Muscle layer of colon (tissue), 2 donors: ENCODE results near the gene YWHAE.
"Not testable (repeated sequence)": the region's sequence is repeated elsewhere in the genome, so short reads cannot be mapped to it uniquely, and the experiment has no call there.

Experiments used
- H3K27ac ChIP-seq: one replicate; pipeline ENCODE4 v1.7.0; 2013; ENCODE audit warnings: low read depth, mild to moderate bottlenecking, low read length, moderate library complexity
- H3K27me3 ChIP-seq, 2 donors: one replicate each; pipeline ENCODE4 v1.7.0; 2013; ENCODE audit warnings: low read length in 2 of 2, mild to moderate bottlenecking in 2 of 2; ENCODE audit not compliant: insufficient read depth in 2 of 2, control insufficient read depth in 1 of 2
- H3K36me3 ChIP-seq: one replicate; pipeline ENCODE4 v1.7.0; 2013; ENCODE audit warnings: mild to moderate bottlenecking, low read length; ENCODE audit not compliant: insufficient read depth
- H3K4me1 ChIP-seq: one replicate; pipeline ENCODE4 v1.7.0; 2013; ENCODE audit warnings: mild to moderate bottlenecking, low read length; ENCODE audit not compliant: insufficient read depth
- H3K4me3 ChIP-seq, 2 donors: one replicate each; pipeline ENCODE4 v1.7.0; 2013; ENCODE audit warnings: low read length in 2 of 2, low read depth in 1 of 2, mild to moderate bottlenecking in 1 of 2, moderate library complexity in 1 of 2
- H3K9ac ChIP-seq: one replicate; pipeline ENCODE4 v1.7.0; 2013; ENCODE audit warnings: low read length
- H3K9me3 ChIP-seq: one replicate; pipeline ENCODE4 v1.7.0; 2013; ENCODE audit warnings: mild to moderate bottlenecking, low read length
- donor health status: abdominal sarcoma.
- donor health status: Adenocarcinoma of cecum.

The YWHAE gene

DNA sequence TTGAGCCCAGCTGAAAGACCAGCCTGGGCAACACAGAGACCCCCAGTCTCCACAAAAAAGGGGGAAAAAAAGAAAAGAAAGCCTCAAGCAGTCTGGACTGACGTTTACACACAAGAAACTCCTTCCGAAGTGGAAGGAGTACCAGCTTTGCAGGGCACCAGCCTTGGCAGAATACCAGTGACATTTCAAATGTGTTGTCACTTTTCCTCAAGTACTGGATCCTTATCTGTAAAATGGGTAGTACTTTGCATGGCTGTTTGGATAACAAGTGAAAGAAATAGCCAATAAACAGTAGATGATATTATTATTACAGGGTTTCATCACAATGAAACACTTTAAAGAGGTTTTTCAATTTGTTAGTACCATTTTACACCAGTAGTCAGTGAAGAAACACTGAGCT, 14.2 kb downstream of the YWHAE start:
- Histone ChIP-seq H3K27ac (no peak overlapping the region), H3K4me1 (peaks cover 60% of the 10 kb centered on the region), H3K9ac (no peak overlapping the region), H3K4me3 (no peak overlapping the region), H3K36me3 (no peaks in the 10 kb centered on the region), H3K9me3 (no peaks in the 10 kb centered on the region), H3K27me3 (no peaks in the 10 kb centered on the region)

DNA sequence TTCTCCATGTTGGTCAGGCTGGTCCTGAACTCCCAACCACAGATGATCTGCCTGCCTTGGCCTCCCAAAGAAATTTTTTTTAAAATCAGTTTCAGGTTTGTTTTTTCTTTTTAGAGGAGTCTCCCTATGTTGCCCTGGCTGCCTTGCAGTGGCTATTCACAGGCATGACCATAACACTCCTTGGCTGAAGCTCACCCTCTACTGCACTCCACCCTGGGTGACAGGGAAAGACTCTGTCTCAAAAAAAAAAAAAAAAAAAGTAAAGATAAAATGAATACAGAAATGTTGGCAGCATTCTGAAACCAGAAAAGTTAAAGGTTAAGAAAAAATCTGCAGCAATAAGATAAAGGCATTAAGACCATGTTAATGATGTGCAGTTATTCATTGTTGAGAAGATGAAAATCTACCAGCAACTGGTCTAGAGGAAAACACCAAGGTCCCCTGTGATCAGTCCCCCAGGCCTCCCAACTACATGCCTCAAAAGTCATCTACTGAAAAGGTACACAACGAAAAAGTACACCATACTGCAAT, 15.1 kb downstream of the YWHAE start:
- no peak overlapping the region for H3K9ac ChIP-seq
- no peaks in the 10 kb centered on the region for H3K36me3 ChIP-seq
- no peaks in the 10 kb centered on the region for H3K9me3 ChIP-seq
- no peaks in the 10 kb centered on the region for H3K27me3 ChIP-seq
- no peak overlapping the region for H3K27ac ChIP-seq
- H3K4me3 ChIP-seq = no peak overlapping the region
- H3K4me1 ChIP-seq = peaks cover 60% of the 10 kb centered on the region

DNA sequence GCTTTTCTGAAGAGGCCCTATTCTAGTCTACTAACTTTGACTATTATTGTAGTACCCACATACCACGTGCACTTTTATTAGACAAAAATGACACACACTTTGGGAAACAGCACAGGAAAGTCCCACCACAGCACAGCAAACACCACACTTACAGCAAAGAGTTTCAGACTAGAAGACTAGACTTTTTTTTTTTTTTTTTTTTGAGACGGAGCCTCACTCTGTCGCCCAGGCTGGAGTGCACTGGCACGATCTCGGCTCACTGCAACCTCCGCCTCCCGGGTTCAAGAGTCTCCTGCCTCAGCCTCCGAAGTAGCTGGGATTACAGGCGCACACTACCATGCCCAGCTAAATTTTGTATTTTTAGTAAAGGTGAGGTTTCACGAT, 20.1 kb downstream of the YWHAE start:
- H3K9ac ChIP-seq = no peak overlapping the region
- H3K4me1 ChIP-seq = peaks cover 76% of the 10 kb centered on the region
- no peaks in the 10 kb centered on the region for H3K36me3 ChIP-seq
- peak overlapping the region in 1 of 2 donors; percentile 20 for H3K4me3 ChIP-seq
- peak overlapping the region; percentile 1 for H3K27ac ChIP-seq
- H3K27me3 ChIP-seq = no peaks in the 10 kb centered on the region
- H3K9me3 ChIP-seq = no peaks in the 10 kb centered on the region

DNA sequence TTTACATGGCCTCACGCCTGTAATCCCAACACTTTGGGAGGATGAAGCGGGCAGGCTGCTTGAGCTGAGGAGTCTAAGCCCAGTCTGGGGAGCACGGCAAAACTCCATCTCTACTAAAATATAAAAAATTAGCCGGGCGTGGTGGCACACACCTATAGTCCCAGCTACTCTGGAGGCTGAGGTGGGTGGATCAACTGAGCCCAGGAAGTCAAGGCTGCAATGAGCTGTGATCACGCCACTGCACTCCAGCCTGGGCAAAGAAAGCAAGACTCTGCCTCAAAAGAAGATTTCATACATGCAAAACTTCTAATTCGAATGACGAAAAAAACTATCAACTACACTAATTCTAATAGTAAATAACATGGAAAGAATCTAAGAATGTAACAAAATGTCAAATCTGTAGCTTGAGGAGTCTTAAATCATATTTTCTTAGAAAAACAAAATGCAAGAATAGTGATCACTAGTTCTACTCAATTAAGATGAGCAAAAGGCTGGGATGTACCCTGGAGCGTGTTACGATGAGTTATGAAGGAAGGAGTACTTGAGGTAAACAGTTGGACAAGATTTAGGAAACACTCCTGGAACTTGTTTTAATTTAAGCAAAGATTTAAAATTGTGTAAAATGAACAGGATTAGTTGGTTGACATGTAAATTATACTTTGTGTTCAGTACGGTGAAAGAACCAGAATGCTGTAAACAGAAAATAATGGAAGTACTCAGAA, 20.7 kb downstream of the YWHAE start:
- H3K4me1 ChIP-seq = peaks cover 78% of the 10 kb centered on the region
- no peaks in the 10 kb centered on the region for H3K9me3 ChIP-seq
- no peak overlapping the region for H3K9ac ChIP-seq
- H3K4me3 ChIP-seq = no peak overlapping the region
- H3K27ac ChIP-seq = peak overlapping the region; percentile 44
- no peaks in the 10 kb centered on the region for H3K36me3 ChIP-seq
- H3K27me3 ChIP-seq = no peaks in the 10 kb centered on the region

DNA sequence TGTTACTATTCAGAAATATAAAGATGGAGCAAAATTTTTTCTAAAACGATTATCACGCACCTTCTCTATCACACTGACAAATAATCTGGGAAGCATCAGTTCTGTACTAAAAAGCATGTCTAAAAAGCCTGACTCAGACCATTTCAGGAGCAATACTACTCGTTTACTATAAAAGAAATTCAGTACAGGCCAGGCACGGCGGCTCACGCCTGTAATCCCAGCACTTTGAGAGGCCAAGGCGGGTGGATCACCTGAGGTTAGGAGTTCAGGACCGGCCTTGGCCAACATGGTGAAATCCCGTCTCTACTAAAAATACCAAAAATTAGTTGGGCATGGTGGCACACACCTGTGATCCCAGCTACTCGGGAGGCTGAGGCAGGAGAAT, 21.6 kb downstream of the YWHAE start:
- not testable (repeated sequence) for H3K9ac ChIP-seq, H3K27me3 ChIP-seq, H3K9me3 ChIP-seq, H3K36me3 ChIP-seq, H3K4me3 ChIP-seq
- H3K27ac ChIP-seq = peak overlapping the region; percentile 44
- peaks cover 84% of the 10 kb centered on the region for H3K4me1 ChIP-seq

GRCh38 chr17:1377334-1377733, 22.7 kb downstream of the YWHAE start:
- Histone ChIP-seq H3K4me3 (no peak overlapping the region), H3K27me3 (no peaks in the 10 kb centered on the region), H3K27ac (peak overlapping the region; percentile 56), H3K9me3 (no peaks in the 10 kb centered on the region), H3K36me3 (peaks cover 7% of the 10 kb centered on the region), H3K4me1 (peaks cover 94% of the 10 kb centered on the region), H3K9ac (no peak overlapping the region)

DNA sequence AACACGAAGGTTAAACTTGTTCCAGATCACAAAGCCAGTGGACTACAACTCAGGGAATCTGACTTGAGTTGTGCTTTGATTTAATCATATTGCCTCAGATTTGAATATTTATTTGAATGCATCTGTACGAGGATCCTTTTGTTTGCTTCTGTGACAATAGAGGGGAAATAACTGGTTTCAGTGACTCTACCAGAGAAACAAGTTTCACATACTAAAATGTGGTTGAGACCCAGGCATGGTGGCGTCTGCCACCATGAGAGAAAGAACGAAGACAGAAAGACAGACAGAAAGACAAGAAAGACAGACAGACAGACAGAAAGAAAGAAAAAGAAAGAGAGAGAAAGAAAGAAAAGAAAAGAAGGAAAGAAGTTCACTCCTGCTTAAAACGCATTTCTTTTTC, 24.0 kb downstream of the YWHAE start:
- peaks cover 99% of the 10 kb centered on the region for H3K4me1 ChIP-seq
- H3K4me3 ChIP-seq = no peak overlapping the region
- no peaks in the 10 kb centered on the region for H3K9me3 ChIP-seq
- no peak overlapping the region for H3K9ac ChIP-seq
- H3K36me3 ChIP-seq = peaks cover 7% of the 10 kb centered on the region
- peak overlapping the region; percentile 27 for H3K27ac ChIP-seq
- no peaks in the 10 kb centered on the region for H3K27me3 ChIP-seq

GRCh38 chr17:1375615-1376014, 24.4 kb downstream of the YWHAE start:
- Histone ChIP-seq H3K27me3 (no peaks in the 10 kb centered on the region), H3K36me3 (peaks cover 7% of the 10 kb centered on the region), H3K9me3 (no peaks in the 10 kb centered on the region), H3K9ac (no peak overlapping the region), H3K4me1 (peaks cover 99% of the 10 kb centered on the region), H3K27ac (peak overlapping the region; percentile 27), H3K4me3 (no peak overlapping the region)

GRCh38 chr17:1374431-1375177, 25.4 kb downstream of the YWHAE start:
- H3K4me1 ChIP-seq = peaks cover 91% of the 10 kb centered on the region
- H3K4me3 ChIP-seq = peak overlapping the region in 1 of 2 donors; percentile 27
- H3K9ac ChIP-seq = no peak overlapping the region
- H3K9me3 ChIP-seq = no peaks in the 10 kb centered on the region
- no peaks in the 10 kb centered on the region for H3K27me3 ChIP-seq
- H3K27ac ChIP-seq = peak overlapping the region; percentile 7
- peaks cover 7% of the 10 kb centered on the region for H3K36me3 ChIP-seq

GRCh38 chr17:1373707-1374237, 26.2 kb downstream of the YWHAE start:
- Histone ChIP-seq H3K4me3 (peak overlapping the region in 1 of 2 donors; percentile 27), H3K27ac (no peak overlapping the region), H3K9ac (no peak overlapping the region)

DNA sequence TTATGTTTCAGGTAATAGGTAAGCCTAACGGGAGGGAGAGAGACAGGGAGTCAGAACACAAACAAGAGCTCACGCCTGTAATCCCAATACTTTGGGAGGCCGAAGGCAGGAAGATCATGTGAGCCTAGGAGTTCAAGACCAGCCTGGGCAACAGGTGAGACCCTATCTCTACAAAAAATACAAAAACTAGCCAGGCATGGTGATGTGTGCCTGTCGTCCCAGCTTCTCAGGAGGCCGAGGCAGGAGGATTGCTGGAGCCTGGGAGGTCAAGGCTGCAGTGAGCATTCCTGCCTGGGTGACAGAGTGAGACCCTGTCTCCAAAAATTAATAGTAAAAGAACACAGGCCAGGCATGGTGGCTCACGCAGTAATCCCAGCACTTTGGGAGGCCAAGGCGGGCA, 27.4 kb downstream of the YWHAE start:
- Histone ChIP-seq H3K27ac (peak overlapping the region; percentile 17), H3K4me1 (peaks cover 91% of the 10 kb centered on the region), H3K9ac (no peak overlapping the region), H3K36me3 (peaks cover 7% of the 10 kb centered on the region), H3K4me3 (no peak overlapping the region), H3K27me3 (no peaks in the 10 kb centered on the region), H3K9me3 (no peaks in the 10 kb centered on the region)

More at GRCh38 chr17:1373707-1374237, 26.2 kb downstream of the YWHAE start:
- Histone ChIP-seq H3K9me3 (no peaks in the 10 kb centered on the region), H3K36me3 (peaks cover 7% of the 10 kb centered on the region), H3K27me3 (no peaks in the 10 kb centered on the region), H3K4me1 (peaks cover 91% of the 10 kb centered on the region)
